Fibroblast of lung (primary cell): Measurements from ENCODE around the gene ZNF146. TPM values are rescaled to one million over a fixed set of nuclear protein-coding genes. Genes with fewer than 3 reads are reported as not detected.

Experiments
- DNase-seq, 2 donors: peaks; one replicate each; pipeline versions ENCODE4 v3.0.0 to v3.0.0-alpha.2; 2010; ENCODE audit warnings: low read depth in 2 of 2
- H2AFZ ChIP-seq: 2 replicates; pipeline ENCODE4 v1.5.1; 2012; ENCODE audit warnings: low read length, control low read depth, inconsistent platforms
- H3K27ac ChIP-seq: 2 replicates; pipeline ENCODE4 v1.5.1; 2011; ENCODE audit warnings: low read length, control low read depth; ENCODE audit not compliant: insufficient read depth
- H3K27me3 ChIP-seq: 2 replicates; pipeline ENCODE4 v1.5.1; 2011; ENCODE audit warnings: mild to moderate bottlenecking, low read length; ENCODE audit not compliant: control insufficient read depth, insufficient read depth
- H3K36me3 ChIP-seq: 2 replicates; pipeline ENCODE4 v1.5.1; 2011; ENCODE audit warnings: low read length; ENCODE audit not compliant: control insufficient read depth, insufficient read depth
- H3K4me1 ChIP-seq: 2 replicates; pipeline ENCODE4 v1.5.1; 2011; ENCODE audit warnings: low read length; ENCODE audit not compliant: control insufficient read depth, insufficient read depth; ENCODE audit errors: extremely low read depth
- H3K4me2 ChIP-seq: 2 replicates; pipeline ENCODE4 v1.5.1; 2011; ENCODE audit warnings: low read length, control low read depth; ENCODE audit not compliant: insufficient read depth; ENCODE audit errors: extremely low read depth
- H3K4me3 ChIP-seq, 4 experiments: fragments of 200-600 bp in 1 of 4; sonication (generic) in 1 of 4; replicated peaks in 1 of 4; 2 replicates each; pipeline ENCODE4 v1.5.1; 2011 to 2016; ENCODE audit warnings: low read length in 4 of 4, low read depth in 3 of 4, mild to moderate bottlenecking in 3 of 4, control low read depth in 2 of 4, inconsistent platforms in 1 of 4, mixed read lengths in 1 of 4; ENCODE audit not compliant: insufficient read depth in 1 of 4; ENCODE audit errors: control extremely low read depth in 1 of 4
- H3K79me2 ChIP-seq: 2 replicates; pipeline ENCODE4 v1.5.1; 2012; ENCODE audit warnings: mild to moderate bottlenecking, low read length, inconsistent platforms; ENCODE audit not compliant: control insufficient read depth, insufficient read depth
- H3K9ac ChIP-seq: 2 replicates; pipeline ENCODE4 v1.5.1; 2011; ENCODE audit warnings: mild to moderate bottlenecking, low read length, control low read depth; ENCODE audit not compliant: insufficient read depth
- H3K9me3 ChIP-seq: 2 replicates; pipeline ENCODE4 v1.5.1; 2012; ENCODE audit warnings: low read depth, low read length; ENCODE audit not compliant: control insufficient read depth, insufficient read depth
- H4K20me1 ChIP-seq: 2 replicates; pipeline ENCODE4 v1.5.1; 2011; ENCODE audit warnings: low read length; ENCODE audit not compliant: control insufficient read depth, insufficient read depth; ENCODE audit errors: extremely low read depth
- EZH2 ChIP-seq: IDR thresholded peaks from 2 replicates; pipeline ENCODE4 v1.5.1; 2012; ENCODE audit warnings: low read length, control low read depth, mild to moderate bottlenecking; ENCODE audit errors: missing control alignments
- polyA plus RNA-seq, 2 donors: library from polyadenylated mRNA; depleted of rRNA in 1 of 2; stranded (reverse) in 1 of 2; unstranded in 1 of 2; fragments of >200 nt; gene quantifications; 2 replicates each; pipeline ENCODE4 v1.2.1, GENCODE V29; 2011 to 2012; ENCODE audit warnings: missing spikeins in 1 of 2
- total RNA-seq: library from RNA; depleted of rRNA; stranded (reverse); fragments of >200 nt; gene quantifications from 2 replicates; pipeline ENCODE4 v1.2.1, GENCODE V29; 2014
- TF ChIP-seq, protein P1 (sequence below), 2 donors: IDR thresholded peaks in 1 of 2; conservative IDR thresholded peaks in 1 of 2; 1 replicate in 1 of 2; 2 replicates in 1 of 2; pipeline ENCODE4 v1.5.1; 2011 to 2012; ENCODE audit warnings: low read length in 2 of 2, control low read depth in 1 of 2, inconsistent platforms in 1 of 2, low read depth in 1 of 2, mild to moderate bottlenecking in 1 of 2

Gene ZNF146
- total and polyA plus RNA-seq, 2 donors (not counting 1 experiment from before 2014, with no cell fraction given) = 87.5 to 92.5 TPM

DNA sequence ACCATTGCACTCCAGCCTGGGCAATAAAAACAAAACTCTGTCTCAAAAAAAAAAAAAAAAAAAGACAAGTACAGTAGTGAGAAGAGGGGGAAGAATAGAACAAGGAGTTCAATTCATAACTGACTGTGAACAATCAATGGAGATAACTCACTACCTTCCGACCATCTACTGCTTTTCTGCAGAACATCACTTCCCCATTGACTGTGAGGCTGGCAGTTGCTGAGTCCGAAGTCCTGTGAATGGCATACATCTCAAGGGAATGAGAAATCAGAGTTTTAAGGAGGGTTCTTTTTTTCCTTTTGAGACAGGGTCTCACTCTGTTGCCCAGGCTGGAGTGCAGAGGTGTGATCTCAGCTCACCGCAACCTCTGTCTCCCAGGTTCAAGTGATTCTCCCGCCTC is 11.6 kb upstream of the ZNF146 start:
- Histone ChIP-seq H3K9ac (no peak overlapping the region), H3K4me1 (no peaks in the 10 kb centered on the region), H3K27ac (no peak overlapping the region), H3K4me3 (no peak overlapping the region), H3K36me3 (no peaks in the 10 kb centered on the region), H3K27me3 (no peaks in the 10 kb centered on the region), H2AFZ (no peak overlapping the region), H4K20me1 (no peaks in the 10 kb centered on the region), H3K9me3 (no peaks in the 10 kb centered on the region), H3K4me2 (no peak overlapping the region), H3K79me2 (no peaks in the 10 kb centered on the region)
- DNase-seq = no peak
- TF ChIP-seq, protein P1, sequence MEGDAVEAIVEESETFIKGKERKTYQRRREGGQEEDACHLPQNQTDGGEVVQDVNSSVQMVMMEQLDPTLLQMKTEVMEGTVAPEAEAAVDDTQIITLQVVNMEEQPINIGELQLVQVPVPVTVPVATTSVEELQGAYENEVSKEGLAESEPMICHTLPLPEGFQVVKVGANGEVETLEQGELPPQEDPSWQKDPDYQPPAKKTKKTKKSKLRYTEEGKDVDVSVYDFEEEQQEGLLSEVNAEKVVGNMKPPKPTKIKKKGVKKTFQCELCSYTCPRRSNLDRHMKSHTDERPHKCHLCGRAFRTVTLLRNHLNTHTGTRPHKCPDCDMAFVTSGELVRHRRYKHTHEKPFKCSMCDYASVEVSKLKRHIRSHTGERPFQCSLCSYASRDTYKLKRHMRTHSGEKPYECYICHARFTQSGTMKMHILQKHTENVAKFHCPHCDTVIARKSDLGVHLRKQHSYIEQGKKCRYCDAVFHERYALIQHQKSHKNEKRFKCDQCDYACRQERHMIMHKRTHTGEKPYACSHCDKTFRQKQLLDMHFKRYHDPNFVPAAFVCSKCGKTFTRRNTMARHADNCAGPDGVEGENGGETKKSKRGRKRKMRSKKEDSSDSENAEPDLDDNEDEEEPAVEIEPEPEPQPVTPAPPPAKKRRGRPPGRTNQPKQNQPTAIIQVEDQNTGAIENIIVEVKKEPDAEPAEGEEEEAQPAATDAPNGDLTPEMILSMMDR (conservative IDR thresholded peaks at IDR 0.05 in 1 of 2, IDR thresholded peaks at IDR 0.05 in 1 of 2; ENCODE audit: low read depth in 1 of 2, low read length in 2 of 2) = no peak
- no peak for TF ChIP-seq EZH2

DNA sequence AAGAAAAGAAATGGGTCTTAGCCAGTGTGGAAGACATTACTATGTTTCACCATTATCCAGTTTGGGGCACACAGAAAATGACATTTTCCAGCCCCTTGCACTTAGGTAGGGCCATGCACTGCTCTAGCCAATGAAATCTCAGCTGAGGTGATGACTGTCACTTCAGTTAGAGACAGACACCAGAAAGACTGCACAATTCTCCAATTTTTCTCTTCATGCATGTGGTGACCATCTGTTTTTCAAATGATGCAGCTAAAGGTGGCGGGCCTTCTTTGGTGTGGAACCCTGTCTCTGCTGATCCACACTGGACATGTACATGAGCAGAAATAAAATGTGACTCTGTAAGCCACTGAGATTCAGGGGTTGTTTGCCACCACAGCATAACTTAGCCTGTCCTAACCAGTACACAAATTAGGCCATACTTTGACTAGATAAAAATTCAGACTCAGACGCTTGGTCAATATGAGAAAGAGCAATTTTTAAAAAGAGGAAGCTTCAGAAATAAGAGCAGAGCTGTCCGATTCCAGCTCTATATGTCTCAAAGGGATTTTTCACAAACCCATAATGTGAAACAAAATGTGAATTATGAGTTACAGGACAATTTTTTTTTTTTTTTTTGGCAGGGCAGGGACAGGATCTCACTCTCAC is 7.2 kb upstream of the ZNF146 start:
- Histone ChIP-seq H3K79me2 (no peaks in the 10 kb centered on the region), H3K4me1 (no peaks in the 10 kb centered on the region), H3K27me3 (no peaks in the 10 kb centered on the region), H3K9ac (no peak overlapping the region), H3K4me3 (no peak overlapping the region), H3K27ac (no peak overlapping the region), H3K4me2 (no peak overlapping the region), H3K9me3 (no peaks in the 10 kb centered on the region), H3K36me3 (no peaks in the 10 kb centered on the region), H2AFZ (no peak overlapping the region), H4K20me1 (no peaks in the 10 kb centered on the region)
- TF ChIP-seq EZH2 = no peak
- TF ChIP-seq, protein P1 (conservative IDR thresholded peaks at IDR 0.05 in 1 of 2, IDR thresholded peaks at IDR 0.05 in 1 of 2; ENCODE audit: low read depth in 1 of 2, low read length in 2 of 2) = no peak
- no peak for DNase-seq

DNA sequence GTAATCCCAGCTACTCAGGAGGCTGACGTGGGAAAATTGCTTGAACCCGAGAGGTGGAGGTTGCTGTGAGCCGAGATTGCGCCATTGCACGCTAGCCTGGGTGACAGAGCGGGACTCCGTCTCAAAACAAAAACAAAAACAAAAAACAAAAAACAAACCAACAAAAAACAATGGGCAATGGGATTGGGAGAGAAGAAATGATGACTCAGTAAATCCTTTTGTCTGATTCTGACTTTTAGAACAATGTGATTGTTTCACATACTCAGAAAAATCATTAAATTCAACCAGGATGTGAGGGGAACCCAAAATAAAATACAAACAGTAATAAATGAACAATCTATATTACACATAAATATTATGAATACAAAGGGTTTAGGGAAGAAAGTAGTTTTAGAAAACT is 5.5 kb upstream of the ZNF146 start:
- no peak overlapping the region for H3K27ac ChIP-seq
- no peaks in the 10 kb centered on the region for H3K36me3 ChIP-seq
- H3K4me2 ChIP-seq = no peak overlapping the region
- H3K4me1 ChIP-seq = peaks cover 4% of the 10 kb centered on the region
- no peak overlapping the region for H3K4me3 ChIP-seq
- H3K9ac ChIP-seq = no peak overlapping the region
- H3K27me3 ChIP-seq = no peaks in the 10 kb centered on the region
- no peak overlapping the region for H2AFZ ChIP-seq
- H4K20me1 ChIP-seq = no peaks in the 10 kb centered on the region
- peaks cover 10% of the 10 kb centered on the region for H3K79me2 ChIP-seq
- no peaks in the 10 kb centered on the region for H3K9me3 ChIP-seq
- no peak for DNase-seq
- no peak for TF ChIP-seq EZH2
- TF ChIP-seq, protein P1 (conservative IDR thresholded peaks at IDR 0.05 in 1 of 2, IDR thresholded peaks at IDR 0.05 in 1 of 2; ENCODE audit: low read depth in 1 of 2, low read length in 2 of 2) = no peak
